Progenitor cell of endocrine pancreas (in vitro differentiated cells): ENCODE results near the gene TPRG1L. TPM values are rescaled to one million over a fixed set of nuclear protein-coding genes. Genes with fewer than 3 reads are reported as not detected.

Experiments
- DNase-seq: peaks from one replicate; pipeline ENCODE4 v3.0.0; 2021; ENCODE audit warnings: low spot score; ENCODE audit not compliant: unreplicated experiment
- H3K27ac Mint-ChIP-seq: 2 replicates; pipeline ENCODE4 v1.8.0; 2021; ENCODE audit warnings: mild to moderate bottlenecking, moderate library complexity, mixed read lengths
- H3K27me3 Mint-ChIP-seq: 2 replicates; pipeline ENCODE4 v1.8.0; 2021; ENCODE audit warnings: mixed read lengths
- H3K36me3 Mint-ChIP-seq: 2 replicates; pipeline ENCODE4 v1.8.0; 2022; ENCODE audit warnings: mixed read lengths; ENCODE audit not compliant: insufficient read depth
- H3K4me1 Mint-ChIP-seq: 2 replicates; pipeline ENCODE4 v1.8.0; 2021; ENCODE audit warnings: low read depth, mixed read lengths
- H3K4me3 Mint-ChIP-seq: 2 replicates; pipeline ENCODE4 v1.8.0; 2021; ENCODE audit warnings: low read depth, mild to moderate bottlenecking, moderate library complexity, mixed read lengths
- H3K9me3 Mint-ChIP-seq: 2 replicates; pipeline ENCODE4 v1.8.0; 2021; ENCODE audit warnings: low read depth, mixed read lengths
- total RNA-seq: library from RNA; stranded (reverse); gene quantifications from 2 replicates; pipeline ENCODE4 v1.2.1, GENCODE V29; 2021
- TF ChIP-seq, protein P1 (sequence below): fragments of 200-600 bp; sonication (generic); IDR thresholded peaks from one replicate; pipeline ENCODE4 v1.5.0; 2021; ENCODE audit warnings: antibody characterized with exemption, mild to moderate bottlenecking; ENCODE audit not compliant: unreplicated experiment

The TPRG1L gene
- total RNA-seq, 1 donor from 2014 or later = 31.4 TPM

DNA sequence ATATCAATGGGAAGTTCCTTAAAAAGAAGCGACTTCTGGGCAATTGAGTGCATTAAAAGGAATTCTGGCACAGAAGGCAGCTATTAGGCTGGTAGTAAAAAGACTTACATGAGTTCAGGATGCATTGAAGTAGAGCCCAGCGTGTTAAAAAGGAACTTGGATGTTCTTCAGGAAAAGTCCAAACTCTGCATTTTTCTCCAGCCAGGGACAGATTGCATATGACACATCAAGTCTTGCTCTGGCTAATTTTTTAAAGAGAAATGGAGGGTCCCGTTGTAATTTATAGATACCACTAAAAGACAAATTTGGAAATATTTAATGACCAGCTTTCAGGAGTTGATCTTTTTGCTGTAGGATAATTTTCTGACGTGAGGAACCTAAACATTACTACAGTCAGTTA lies 1.2 kb downstream of the TPRG1L start:
- peaks cover 13% of the 10 kb centered on the region for H3K4me1 Mint-ChIP-seq
- no peak for DNase-seq
- no peaks in the 10 kb centered on the region for H3K9me3 Mint-ChIP-seq
- H3K27me3 Mint-ChIP-seq = peaks cover 4% of the 10 kb centered on the region
- peak overlapping the region; percentile 89 for H3K4me3 Mint-ChIP-seq
- peak overlapping the region; percentile 92 for H3K27ac Mint-ChIP-seq
- TF ChIP-seq, protein P1, sequence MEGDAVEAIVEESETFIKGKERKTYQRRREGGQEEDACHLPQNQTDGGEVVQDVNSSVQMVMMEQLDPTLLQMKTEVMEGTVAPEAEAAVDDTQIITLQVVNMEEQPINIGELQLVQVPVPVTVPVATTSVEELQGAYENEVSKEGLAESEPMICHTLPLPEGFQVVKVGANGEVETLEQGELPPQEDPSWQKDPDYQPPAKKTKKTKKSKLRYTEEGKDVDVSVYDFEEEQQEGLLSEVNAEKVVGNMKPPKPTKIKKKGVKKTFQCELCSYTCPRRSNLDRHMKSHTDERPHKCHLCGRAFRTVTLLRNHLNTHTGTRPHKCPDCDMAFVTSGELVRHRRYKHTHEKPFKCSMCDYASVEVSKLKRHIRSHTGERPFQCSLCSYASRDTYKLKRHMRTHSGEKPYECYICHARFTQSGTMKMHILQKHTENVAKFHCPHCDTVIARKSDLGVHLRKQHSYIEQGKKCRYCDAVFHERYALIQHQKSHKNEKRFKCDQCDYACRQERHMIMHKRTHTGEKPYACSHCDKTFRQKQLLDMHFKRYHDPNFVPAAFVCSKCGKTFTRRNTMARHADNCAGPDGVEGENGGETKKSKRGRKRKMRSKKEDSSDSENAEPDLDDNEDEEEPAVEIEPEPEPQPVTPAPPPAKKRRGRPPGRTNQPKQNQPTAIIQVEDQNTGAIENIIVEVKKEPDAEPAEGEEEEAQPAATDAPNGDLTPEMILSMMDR = no peak
- H3K36me3 Mint-ChIP-seq = peaks cover 2% of the 10 kb centered on the region

- H3K27me3 Mint-ChIP-seq = peaks cover 4% of the 10 kb centered on the region
- peaks cover 2% of the 10 kb centered on the region for H3K36me3 Mint-ChIP-seq
- H3K4me1 Mint-ChIP-seq = peaks cover 13% of the 10 kb centered on the region
- H3K4me3 Mint-ChIP-seq = no peak overlapping the region
- no peaks in the 10 kb centered on the region for H3K9me3 Mint-ChIP-seq
- no peak for DNase-seq
- TF ChIP-seq, protein P1 = no peak
- no peak overlapping the region for H3K27ac Mint-ChIP-seq
Measured at GRCh38 chr1:3627515-3628253, 2.9 kb downstream of the TPRG1L start.

DNA sequence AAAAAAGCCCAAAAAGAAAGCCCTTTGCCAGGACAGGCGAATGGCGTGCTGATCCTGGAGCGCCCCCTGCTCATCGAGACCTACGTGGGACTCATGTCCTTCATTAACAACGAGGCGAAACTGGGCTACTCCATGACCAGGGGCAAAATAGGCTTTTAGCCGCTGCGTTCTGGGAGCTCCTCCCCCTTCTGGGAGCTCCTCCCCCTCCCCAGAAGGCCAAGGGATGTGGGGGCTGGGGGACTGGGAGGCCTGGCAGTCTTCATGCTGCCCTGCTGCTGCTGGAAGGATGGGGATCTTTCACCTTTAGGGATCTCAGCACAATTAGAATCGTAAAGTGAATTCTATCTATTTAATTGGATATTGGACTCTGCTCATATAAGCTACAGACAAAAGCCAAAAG lies 3.6 kb downstream of the TPRG1L start:
- DNase-seq = no peak
- H3K27me3 Mint-ChIP-seq = peaks cover 4% of the 10 kb centered on the region
- H3K4me1 Mint-ChIP-seq = peaks cover 13% of the 10 kb centered on the region
- H3K4me3 Mint-ChIP-seq = no peak overlapping the region
- TF ChIP-seq, protein P1 = no peak
- H3K36me3 Mint-ChIP-seq = peaks cover 6% of the 10 kb centered on the region
- H3K27ac Mint-ChIP-seq = no peak overlapping the region
- no peaks in the 10 kb centered on the region for H3K9me3 Mint-ChIP-seq

DNA sequence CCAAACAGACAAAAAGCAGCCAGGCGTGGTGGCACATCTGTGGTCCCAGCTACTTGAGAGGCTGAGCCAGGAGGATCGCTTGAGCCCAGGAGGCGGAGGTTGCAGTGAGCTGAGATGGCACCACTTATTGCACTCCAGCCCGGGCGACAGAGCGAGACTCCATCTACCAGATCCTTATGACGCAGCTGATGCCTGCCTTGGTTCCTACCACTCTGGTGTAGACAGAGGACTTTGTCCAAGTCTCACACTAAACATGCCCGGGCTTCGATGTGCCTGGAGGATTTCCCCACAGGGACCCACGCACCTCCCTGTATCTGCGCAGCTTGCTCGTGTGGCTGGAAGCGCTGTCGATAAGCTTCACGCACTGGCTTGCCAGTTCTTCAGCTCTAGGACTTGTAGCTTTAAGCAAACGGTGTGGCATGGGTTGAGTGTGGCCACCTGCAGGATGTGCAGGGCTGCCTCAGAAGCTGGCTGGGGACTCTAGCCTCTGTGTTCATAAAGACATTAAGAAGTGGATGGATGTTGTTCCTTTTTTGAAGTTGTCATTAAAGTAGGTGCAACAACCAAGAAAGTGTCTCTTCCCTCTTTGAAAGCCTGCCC lies 4.8 kb downstream of the TPRG1L start:
- no peak overlapping the region for H3K4me3 Mint-ChIP-seq
- H3K27ac Mint-ChIP-seq = no peak overlapping the region
- DNase-seq = no peak
- H3K27me3 Mint-ChIP-seq = no peaks in the 10 kb centered on the region
- H3K36me3 Mint-ChIP-seq = peaks cover 6% of the 10 kb centered on the region
- no peaks in the 10 kb centered on the region for H3K9me3 Mint-ChIP-seq
- peaks cover 5% of the 10 kb centered on the region for H3K4me1 Mint-ChIP-seq
- TF ChIP-seq, protein P1 = no peak

DNA sequence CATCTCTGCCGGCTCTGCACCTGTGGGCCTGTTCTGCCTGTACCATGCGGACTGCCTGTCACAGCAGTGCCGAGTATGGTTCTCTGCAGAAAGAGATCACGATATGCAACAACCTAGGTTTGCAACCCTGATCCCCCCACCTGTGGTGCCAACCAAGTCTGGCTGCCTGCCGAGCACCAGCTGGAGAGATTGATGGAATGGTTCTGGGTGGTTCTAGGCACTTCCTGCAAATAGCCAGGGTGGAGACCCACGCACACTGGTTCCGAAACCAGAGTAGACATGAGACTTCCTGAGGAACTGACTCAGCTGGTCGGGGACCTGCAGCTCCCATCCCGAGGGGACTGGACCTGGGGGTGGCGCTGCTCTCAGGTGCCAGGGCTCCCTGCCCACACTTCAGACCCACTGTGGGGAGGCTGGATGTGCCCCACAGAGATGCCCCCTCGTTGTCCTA lies 5.4 kb downstream of the TPRG1L start:
- Mint-ChIP-seq H3K27ac (no peak overlapping the region), H3K4me1 (peaks cover 5% of the 10 kb centered on the region)

More for the DNA sequence above, 5.4 kb downstream of the TPRG1L start:
- TF ChIP-seq, protein P1 = no peak
- DNase-seq = no peak
- no peak overlapping the region for H3K4me3 Mint-ChIP-seq
- no peaks in the 10 kb centered on the region for H3K27me3 Mint-ChIP-seq
- H3K36me3 Mint-ChIP-seq = peaks cover 7% of the 10 kb centered on the region
- no peaks in the 10 kb centered on the region for H3K9me3 Mint-ChIP-seq
